MM.1S (cell line): ENCODE data around the gene KCNMB4.

Experiments used
- EZH2 ChIP-seq: fragments of 300-600 bp; sonication (generic); optimal IDR thresholded peaks from 2 replicates; pipeline ENCODE3; 2017; ENCODE audit warnings: low read depth, mild to moderate bottlenecking, antibody characterized with exemption, low read length, mixed read lengths
- EZH2phosphoT487 ChIP-seq: fragments of 300-600 bp; sonication (generic); IDR thresholded peaks from 2 replicates; pipeline ENCODE4 v1.6.1; 2018; ENCODE audit warnings: antibody characterized with exemption, low read length
- TF ChIP-seq, protein P1 (sequence below): fragments of 300-600 bp; sonication (generic); IDR thresholded peaks from 2 replicates; pipeline ENCODE4 v1.5.1; 2016; ENCODE audit warnings: antibody characterized with exemption, low read length, mixed read lengths

- TF ChIP-seq, protein P1, sequence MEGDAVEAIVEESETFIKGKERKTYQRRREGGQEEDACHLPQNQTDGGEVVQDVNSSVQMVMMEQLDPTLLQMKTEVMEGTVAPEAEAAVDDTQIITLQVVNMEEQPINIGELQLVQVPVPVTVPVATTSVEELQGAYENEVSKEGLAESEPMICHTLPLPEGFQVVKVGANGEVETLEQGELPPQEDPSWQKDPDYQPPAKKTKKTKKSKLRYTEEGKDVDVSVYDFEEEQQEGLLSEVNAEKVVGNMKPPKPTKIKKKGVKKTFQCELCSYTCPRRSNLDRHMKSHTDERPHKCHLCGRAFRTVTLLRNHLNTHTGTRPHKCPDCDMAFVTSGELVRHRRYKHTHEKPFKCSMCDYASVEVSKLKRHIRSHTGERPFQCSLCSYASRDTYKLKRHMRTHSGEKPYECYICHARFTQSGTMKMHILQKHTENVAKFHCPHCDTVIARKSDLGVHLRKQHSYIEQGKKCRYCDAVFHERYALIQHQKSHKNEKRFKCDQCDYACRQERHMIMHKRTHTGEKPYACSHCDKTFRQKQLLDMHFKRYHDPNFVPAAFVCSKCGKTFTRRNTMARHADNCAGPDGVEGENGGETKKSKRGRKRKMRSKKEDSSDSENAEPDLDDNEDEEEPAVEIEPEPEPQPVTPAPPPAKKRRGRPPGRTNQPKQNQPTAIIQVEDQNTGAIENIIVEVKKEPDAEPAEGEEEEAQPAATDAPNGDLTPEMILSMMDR = no peak
- TF ChIP-seq EZH2 (no peak), EZH2phosphoT487 (no peak)
These were observed 15.0 kb upstream of the KCNMB4 start for GRCh38 chr12:70351076-70351475.
